NCI-H510A (cell line): ENCODE results near the gene ACADL.
"Not testable (repeated sequence)": the region's sequence is repeated elsewhere in the genome, so short reads cannot be mapped to it uniquely, and the experiment has no call there.

Experiments
- DNase-seq: peaks from one replicate; lab custom pipeline; 2025; lab: John Stamatoyannopoulos, UW

The ACADL gene

GRCh38 chr2:210203147-210203546 is 22.1 kb downstream of the ACADL start:
- no peak for DNase-seq

- DNase-seq, result no peak
These were observed 25.4 kb downstream of the ACADL start for GRCh38 chr2:210199854-210200253.

- no peak for DNase-seq
These were observed 26.0 kb downstream of the ACADL start for GRCh38 chr2:210199186-210199765.

GRCh38 chr2:210198326-210198725 is 26.9 kb downstream of the ACADL start:
- DNase-seq, result no peak

- no peak for DNase-seq
These were observed 27.5 kb downstream of the ACADL start for GRCh38 chr2:210197720-210198119.

- DNase-seq, result no peak
These were observed 30.0 kb downstream of the ACADL start for GRCh38 chr2:210195101-210195852.

GRCh38 chr2:210190345-210190744 is 34.9 kb downstream of the ACADL start:
- no peak for DNase-seq

- DNase-seq, result no peak
These were observed 35.7 kb downstream of the ACADL start for GRCh38 chr2:210189452-210190138.

- DNase-seq, result no peak
These were observed 36.5 kb downstream of the ACADL start for GRCh38 chr2:210188755-210189154.

- DNase-seq, result no peak
These were observed 37.1 kb downstream of the ACADL start for GRCh38 chr2:210188190-210188589.

- DNase-seq, result not testable (repeated sequence)
These were observed 41.3 kb downstream of the ACADL start for GRCh38 chr2:210183936-210184335.

- DNase-seq, result peak; percentile 36
These were observed 43.6 kb downstream of the ACADL start for GRCh38 chr2:210181606-210182088.

- not testable (repeated sequence) for DNase-seq
These were observed 44.1 kb downstream of the ACADL start for GRCh38 chr2:210181033-210181605.

GRCh38 chr2:210180477-210180876 is 44.8 kb downstream of the ACADL start:
- no peak for DNase-seq

- no peak for DNase-seq
These were observed 45.8 kb downstream of the ACADL start for GRCh38 chr2:210179351-210179990.

- no peak for DNase-seq
These were observed 47.5 kb downstream of the ACADL start for GRCh38 chr2:210177769-210178168.

GRCh38 chr2:210177115-210177514 is 48.1 kb downstream of the ACADL start:
- DNase-seq, result not testable (repeated sequence)

GRCh38 chr2:210174086-210174485 is 51.2 kb downstream of the ACADL start:
- no peak for DNase-seq

- DNase-seq, result no peak
These were observed 53.0 kb downstream of the ACADL start for GRCh38 chr2:210172219-210172575.

- peak; percentile 94 for DNase-seq
These were observed 53.7 kb downstream of the ACADL start, which contains the start of gene KANSL1L for GRCh38 chr2:210171309-210172218. KANSL1L (minus strand) TSS chr2:210171409; CDS start chr2:210154582, 16,827 bp downstream.
